Right atrium auricular region (tissue), 2 donors: ENCODE data around the gene CETP. TPM values are rescaled to one million over a fixed set of nuclear protein-coding genes. Genes with fewer than 3 reads are reported as not detected.

Experiments
- DNase-seq: peaks from one replicate; pipeline ENCODE4 v3.0.0-alpha.2; 2019; ENCODE audit warnings: low spot score
- H3K27ac ChIP-seq, 2 donors: fragments of 200-600 bp; sonication (generic); 1 replicate in 1 of 2; 2 replicates in 1 of 2; pipeline ENCODE4 v1.5.1; 2016 to 2019
- H3K27me3 ChIP-seq, 2 donors: fragments of 200-600 bp; sonication (generic); one replicate each; pipeline versions ENCODE4 v1.5.1 to v1.6.0; 2017 to 2019
- H3K36me3 ChIP-seq: fragments of 200-600 bp; sonication (generic); one replicate; pipeline ENCODE4 v1.5.1; 2016
- H3K4me1 ChIP-seq, 2 donors: fragments of 200-600 bp; sonication (generic); one replicate each; pipeline versions ENCODE4 v1.5.1 to v1.6.0; 2017 to 2019
- H3K4me3 ChIP-seq, 2 donors: fragments of 200-600 bp; sonication (generic); 1 replicate in 1 of 2; 2 replicates in 1 of 2; pipeline ENCODE4 v1.5.1; 2017 to 2019; ENCODE audit warnings: mild to moderate bottlenecking in 1 of 2, moderate library complexity in 1 of 2
- H3K9me3 ChIP-seq, 2 donors: fragments of 200-600 bp; sonication (generic); one replicate each; pipeline ENCODE4 v1.5.1; 2019
- CTCF ChIP-seq, 2 donors: fragments of 200-600 bp; sonication (generic); IDR thresholded peaks; one replicate each; pipeline ENCODE4 v1.5.1; 2019; ENCODE audit warnings: antibody characterized with exemption in 2 of 2
- total RNA-seq, 2 donors: library from RNA; depleted of rRNA; stranded (reverse); fragments of >200 nt; gene quantifications; one replicate each; pipeline ENCODE4 v1.1.0, GENCODE V29; 2016

The CETP gene
- total RNA-seq, 2 donors from 2014 or later: not detected

- Histone ChIP-seq H3K36me3 (no peaks in the 10 kb centered on the region), H3K9me3 (no peaks in the 10 kb centered on the region), H3K27me3 (no peaks in the 10 kb centered on the region), H3K4me1 (peaks cover 0 to 23% of the 10 kb centered on the region in 2 donors), H3K27ac (peak overlapping the region; percentile 82 to 85), H3K4me3 (no peak overlapping the region)
- DNase-seq: no peak
- TF ChIP-seq CTCF (IDR thresholded peaks at IDR 0.05): no peak
These were observed 37.1 kb downstream of the CETP start for GRCh38 chr16:56998861-56999260.

GRCh38 chr16:56999409-57000270 is 37.9 kb downstream of the CETP start:
- H3K4me3 ChIP-seq: no peak overlapping the region

GRCh38 chr16:57000271-57001025 is 38.7 kb downstream of the CETP start:
- Histone ChIP-seq H3K27ac (peak overlapping the region; percentile 82 to 85), H3K9me3 (no peaks in the 10 kb centered on the region), H3K4me1 (peaks cover 0 to 23% of the 10 kb centered on the region in 2 donors), H3K4me3 (no peak overlapping the region), H3K36me3 (no peaks in the 10 kb centered on the region), H3K27me3 (no peaks in the 10 kb centered on the region)
- TF ChIP-seq CTCF (IDR thresholded peaks at IDR 0.05): no peak
- DNase-seq: peak; percentile 88

More at GRCh38 chr16:56999409-57000270, 37.9 kb downstream of the CETP start:
- no peak for TF ChIP-seq CTCF (IDR thresholded peaks at IDR 0.05)
- H3K4me1 ChIP-seq: peaks cover 0 to 23% of the 10 kb centered on the region in 2 donors
- DNase-seq: no peak
- H3K27me3 ChIP-seq: no peaks in the 10 kb centered on the region
- H3K36me3 ChIP-seq: no peaks in the 10 kb centered on the region
- peak overlapping the region; percentile 82 to 85 for H3K27ac ChIP-seq
- H3K9me3 ChIP-seq: no peaks in the 10 kb centered on the region

GRCh38 chr16:57001026-57001679 is 39.4 kb downstream of the CETP start:
- Histone ChIP-seq H3K4me3 (no peak overlapping the region), H3K36me3 (no peaks in the 10 kb centered on the region), H3K27ac (peak overlapping the region; percentile 61 to 85), H3K9me3 (no peaks in the 10 kb centered on the region), H3K4me1 (peaks cover 0 to 23% of the 10 kb centered on the region in 2 donors), H3K27me3 (no peaks in the 10 kb centered on the region)
- no peak for TF ChIP-seq CTCF (IDR thresholded peaks at IDR 0.05)
- DNase-seq: no peak

- Histone ChIP-seq H3K9me3 (no peaks in the 10 kb centered on the region), H3K27ac (no peak overlapping the region), H3K4me1 (peaks cover 0 to 22% of the 10 kb centered on the region in 2 donors), H3K27me3 (no peaks in the 10 kb centered on the region), H3K4me3 (no peak overlapping the region), H3K36me3 (no peaks in the 10 kb centered on the region)
- no peak for DNase-seq
- no peak for TF ChIP-seq CTCF (IDR thresholded peaks at IDR 0.05)
These were observed 42.0 kb downstream of the CETP start for GRCh38 chr16:57003439-57004386.
